GM12872 (cell line): ENCODE data around the gene TECTB.

ENCODE experiments used
- CTCF ChIP-seq: IDR thresholded peaks from 3 replicates; pipeline ENCODE4 v1.5.1; 2011; ENCODE audit warnings: low read depth, mild to moderate bottlenecking, low read length, moderate library complexity; ENCODE audit not compliant: insufficient read depth

Gene TECTB

GRCh38 chr10:112286837-112287818 lies 3.9 kb downstream of the TECTB start:
- TF ChIP-seq CTCF = no peak

- no peak for TF ChIP-seq CTCF
Observed at GRCh38 chr10:112287844-112288243, 4.6 kb downstream of the TECTB start.

- no peak for TF ChIP-seq CTCF
Observed at GRCh38 chr10:112288486-112288885, 5.3 kb downstream of the TECTB start.

GRCh38 chr10:112289373-112290053 lies 6.3 kb downstream of the TECTB start:
- no peak for TF ChIP-seq CTCF

- no peak for TF ChIP-seq CTCF
Observed at GRCh38 chr10:112290054-112290373, 6.8 kb downstream of the TECTB start.

GRCh38 chr10:112294169-112294568 lies 11.0 kb downstream of the TECTB start:
- no peak for TF ChIP-seq CTCF
